CD4-positive, alpha-beta memory T cell (primary cell): ENCODE measurements around the gene S100P. TPM values are rescaled to one million over a fixed set of nuclear protein-coding genes. Genes with fewer than 3 reads are reported as not detected.
A peak's percentile ranks its signal among the peaks of the same experiment; 100 is the strongest.

ENCODE experiments used
- CTCF ChIA-PET: fragments of 350-600 bp; sonication (Branson Sonifier 250); formaldehyde crosslinking; loops from one replicate; lab custom pipeline; 2021; ENCODE audit warnings: inconsistent platforms; ENCODE audit not compliant: partially characterized antibody; lab: Charles Lee
- POLR2A ChIA-PET: fragments of 350-600 bp; sonication (Branson Sonifier 250); formaldehyde crosslinking; loops from one replicate; lab custom pipeline; 2021; ENCODE audit not compliant: partially characterized antibody; lab: Charles Lee
- DNase-seq, 5 donors: peaks; one replicate each; pipeline versions ENCODE4 v3.0.0 to v3.0.0-alpha.2; 2020 to 2022; ENCODE audit warnings: mixed read lengths in 1 of 5
- H3K27ac ChIP-seq: one replicate; pipeline ENCODE4 v1.7.0; 2013; ENCODE audit warnings: low read depth, low read length
- H3K27me3 ChIP-seq: 2 replicates; pipeline ENCODE4 v1.7.0; 2013; ENCODE audit warnings: mild to moderate bottlenecking, low read length, moderate library complexity; ENCODE audit not compliant: insufficient read depth
- H3K36me3 ChIP-seq: 2 replicates; pipeline ENCODE4 v1.7.0; 2013; ENCODE audit warnings: mild to moderate bottlenecking, low read length, moderate library complexity; ENCODE audit not compliant: insufficient read depth
- H3K4me1 ChIP-seq: 2 replicates; pipeline ENCODE4 v1.7.0; 2013; ENCODE audit warnings: mild to moderate bottlenecking, low read length, moderate library complexity; ENCODE audit not compliant: insufficient read depth
- H3K4me3 ChIP-seq, 2 donors: one replicate each; pipeline ENCODE4 v1.7.0; 2013; ENCODE audit warnings: low read length in 2 of 2, mild to moderate bottlenecking in 1 of 2
- H3K9me3 ChIP-seq, 2 donors: one replicate each; pipeline ENCODE4 v1.7.0; 2013; ENCODE audit warnings: low read length in 2 of 2, control low read depth in 1 of 2; ENCODE audit not compliant: control insufficient read depth in 1 of 2
- H3K27ac Mint-ChIP-seq, 7 donors: one replicate each; pipeline ENCODE4 v1.8.0; 2020 to 2021; ENCODE audit warnings: mixed read lengths in 7 of 7, mild to moderate bottlenecking in 6 of 7, inconsistent platforms in 3 of 7, moderate library complexity in 3 of 7
- H3K27me3 Mint-ChIP-seq, 2 donors: one replicate each; pipeline ENCODE4 v1.8.0; 2020 to 2021; ENCODE audit warnings: mixed read lengths in 2 of 2
- H3K36me3 Mint-ChIP-seq, 2 donors: one replicate each; pipeline ENCODE4 v1.8.0; 2020 to 2021; ENCODE audit warnings: mixed read lengths in 2 of 2, inconsistent platforms in 1 of 2, mild to moderate bottlenecking in 1 of 2
- H3K4me1 Mint-ChIP-seq, 4 donors: one replicate each; pipeline ENCODE4 v1.8.0; 2020 to 2021; ENCODE audit warnings: mixed read lengths in 4 of 4, mild to moderate bottlenecking in 1 of 4
- H3K4me3 Mint-ChIP-seq, 8 donors: one replicate each; pipeline ENCODE4 v1.8.0; 2020 to 2021; ENCODE audit warnings: mixed read lengths in 8 of 8, mild to moderate bottlenecking in 7 of 8, moderate library complexity in 6 of 8, inconsistent platforms in 3 of 8
- H3K9me3 Mint-ChIP-seq, 8 donors: one replicate each; pipeline ENCODE4 v1.8.0; 2020 to 2021; ENCODE audit warnings: mixed read lengths in 8 of 8, mild to moderate bottlenecking in 5 of 8, inconsistent platforms in 3 of 8, moderate library complexity in 1 of 8
- intact Hi-C: fragments of 100-400 bp; cut with micrococcal nuclease; formaldehyde crosslinking; loops from one replicate; pipeline ENCODE4 v1.15.1; 2023
- polyA plus RNA-seq, 2 donors: library from polyadenylated mRNA; unstranded; fragments of 300-500 nt; fragmentation: Illumina TruSeq; gene quantifications; one replicate each; pipeline ENCODE4 v1.2.3, GENCODE V29; 2021
- total RNA-seq, 2 experiments: library from RNA; stranded (reverse); gene quantifications; one replicate each; pipeline ENCODE4 v1.2.3, GENCODE V29; 2021

The S100P gene
- total and polyA plus RNA-seq, 4 experiments from 2014 or later = 1.3 to 3.9 (median 2.0) TPM

DNA sequence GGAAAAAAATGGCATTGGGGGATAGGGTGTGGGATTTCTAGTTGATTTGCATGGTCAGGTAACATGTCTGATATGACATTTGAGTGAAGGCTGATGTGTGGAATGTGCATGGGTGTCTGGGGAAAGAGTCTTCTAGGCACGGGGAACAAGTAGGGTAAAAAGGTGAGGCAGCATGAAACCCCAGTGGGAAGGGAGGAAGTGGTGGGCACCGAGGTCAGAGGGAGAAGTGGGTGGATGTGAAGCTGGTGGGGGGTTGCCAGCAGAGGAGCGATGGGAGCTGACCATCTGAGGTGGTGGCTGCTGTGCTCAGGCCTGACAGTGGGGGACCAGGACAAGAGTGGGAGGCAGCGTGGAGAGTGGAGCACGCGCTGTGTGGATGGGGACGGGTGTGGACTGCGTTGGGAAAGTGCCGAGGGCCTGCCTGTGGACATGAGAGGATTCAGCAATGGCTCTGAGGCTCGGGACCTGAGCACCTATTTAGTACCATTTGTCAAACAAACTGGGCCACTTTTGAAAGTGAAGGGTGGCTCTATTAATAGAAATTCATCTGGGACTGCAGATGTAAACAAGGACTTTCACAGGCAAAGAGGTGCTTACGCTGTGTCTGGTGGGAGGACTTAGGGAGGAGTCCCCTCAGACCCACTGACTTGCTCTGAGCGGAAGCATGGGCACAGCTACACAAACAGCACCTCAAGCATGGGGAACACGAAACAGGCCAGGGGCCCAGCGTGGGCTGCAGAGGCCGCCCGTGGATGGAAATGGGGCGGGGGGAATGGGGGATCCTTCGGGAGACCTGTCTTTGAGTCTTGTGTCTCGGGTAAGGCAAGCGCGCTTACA lies 16.7 kb upstream of the S100P start:
- peaks cover 51 to 60% of the 10 kb centered on the region in 2 donors for H3K36me3 Mint-ChIP-seq
- H3K27ac ChIP-seq = peak overlapping the region; percentile 71

DNA sequence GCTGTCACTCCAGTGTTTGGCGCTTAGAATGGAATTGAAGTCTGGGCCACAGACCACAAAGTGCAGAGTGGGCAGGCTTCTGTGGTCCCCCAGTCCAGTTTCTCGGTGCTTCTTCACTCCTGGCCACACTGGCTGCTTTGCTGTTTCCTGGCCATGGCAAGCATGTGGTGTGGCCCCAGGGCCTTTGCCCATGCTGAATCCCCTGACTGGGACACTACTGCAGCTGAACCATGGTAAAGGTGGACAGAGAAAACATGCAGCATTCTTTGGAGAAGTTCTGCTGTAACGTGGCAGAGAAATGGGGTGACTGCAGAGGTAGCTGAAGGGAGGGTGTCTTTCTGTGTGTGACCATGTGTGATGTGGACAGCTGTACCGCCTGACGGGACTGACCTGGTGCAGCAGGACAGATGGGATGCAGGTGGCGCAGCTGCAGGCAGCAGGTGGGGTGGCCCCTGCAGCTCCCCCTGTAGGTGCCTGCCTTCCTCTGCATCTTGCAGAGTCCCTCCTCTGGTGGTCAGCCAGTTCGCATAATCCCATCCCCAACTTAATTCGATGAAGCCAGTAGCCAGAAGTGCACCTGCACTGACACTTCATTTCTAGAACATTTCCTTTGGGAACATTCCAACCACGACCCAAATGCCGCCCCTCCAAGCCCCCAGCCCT lies 13.2 kb upstream of the S100P start:
- Histone ChIP-seq H3K27ac (no peak overlapping the region), H3K4me1 (peaks cover 23% of the 10 kb centered on the region), H3K4me3 (no peak overlapping the region), H3K9me3 (peaks cover 0 to 5% of the 10 kb centered on the region in 2 donors), H3K27me3 (no peaks in the 10 kb centered on the region), H3K36me3 (peaks cover 10% of the 10 kb centered on the region)
- Mint-ChIP-seq H3K27ac (peak overlapping the region in 3 of 7 donors; percentile 45 to 75 (median 60)), H3K4me3 (peak overlapping the region in 1 of 8 donors; percentile 20), H3K9me3 (peaks cover 0 to 7% (median 4%) of the 10 kb centered on the region in 8 donors), H3K36me3 (peaks cover 45 to 46% of the 10 kb centered on the region in 2 donors), H3K27me3 (no peaks in the 10 kb centered on the region), H3K4me1 (peaks cover 42 to 77% (median 50%) of the 10 kb centered on the region in 4 donors)
- no peak for DNase-seq
- CTCF ChIA-PET = interaction anchor here (1.3 to 4.5 kb wide), 7 partner anchors 9 to 37 kb away, joined by 3 to 18 read pairs (median 7); no protein-coding TSS in a partner anchor
- POLR2A ChIA-PET = interaction anchor here (1.0 to 17.1 kb wide), 3 partner anchors 16 to 23 kb away, joined by 4 to 1401 read pairs (median 5); partner anchors contain the start of genes BLOC1S4, MRFAP1L1 and S100P
- intact Hi-C loops = no loop called here

More for the DNA sequence above, 16.7 kb upstream of the S100P start:
- POLR2A ChIA-PET = interaction anchor here (4.1 to 17.1 kb wide), 4 partner anchors 7 to 35 kb away, joined by 44 to 1401 read pairs (median 110); partner anchors contain the start of genes BLOC1S4, MRFAP1, MRFAP1L1 and S100P
- Histone ChIP-seq H3K4me3 (peak overlapping the region; percentile 3 to 4), H3K4me1 (peaks cover 36% of the 10 kb centered on the region), H3K9me3 (peaks cover 0 to 5% of the 10 kb centered on the region in 2 donors), H3K36me3 (peaks cover 11% of the 10 kb centered on the region), H3K27me3 (no peaks in the 10 kb centered on the region)
- peak in 1 of 5 donors; percentile 51 for DNase-seq
- Mint-ChIP-seq H3K4me1 (peaks cover 44 to 77% (median 62%) of the 10 kb centered on the region in 4 donors), H3K4me3 (peak overlapping the region; percentile 57 to 99 (median 96)), H3K27me3 (no peaks in the 10 kb centered on the region), H3K27ac (peak overlapping the region; percentile 84 to 97 (median 94)), H3K9me3 (peaks cover 0 to 13% (median 6%) of the 10 kb centered on the region in 8 donors)
- intact Hi-C loops = no loop called here
- CTCF ChIA-PET = interaction anchor here (0.8 to 7.6 kb wide), 8 partner anchors 13 to 197 kb away, joined by 3 to 189 read pairs (median 56); partner anchors contain the start of genes BLOC1S4, MRFAP1L1 and S100P

DNA sequence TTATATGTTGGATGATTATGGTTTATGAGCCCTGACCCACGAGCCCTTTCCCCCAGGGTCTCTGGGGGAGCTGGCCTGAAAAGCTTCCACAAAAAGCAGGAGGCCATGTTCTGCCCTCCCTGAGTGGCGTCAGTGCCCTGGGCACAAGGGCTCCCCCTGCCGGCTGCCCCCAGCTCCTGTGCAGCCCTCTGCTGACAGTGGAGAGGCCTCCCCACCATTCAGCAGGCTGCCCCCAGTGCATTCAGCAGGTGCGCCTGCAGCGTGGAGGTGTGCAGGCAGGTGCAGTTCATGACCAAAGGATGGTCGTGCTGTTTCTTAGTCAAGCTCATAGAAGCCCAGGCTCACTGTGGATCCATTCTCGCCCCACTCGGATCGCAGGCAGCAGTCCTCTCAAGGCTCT lies 12.5 kb upstream of the S100P start:
- peaks cover 0 to 7% (median 4%) of the 10 kb centered on the region in 8 donors for H3K9me3 Mint-ChIP-seq
- Histone ChIP-seq H3K4me3 (no peak overlapping the region), H3K27me3 (no peaks in the 10 kb centered on the region), H3K9me3 (peaks cover 0 to 5% of the 10 kb centered on the region in 2 donors), H3K27ac (no peak overlapping the region), H3K36me3 (peaks cover 3% of the 10 kb centered on the region), H3K4me1 (peaks cover 21% of the 10 kb centered on the region)
- intact Hi-C loops = no loop called here
- no peak for DNase-seq
- H3K4me3 Mint-ChIP-seq = no peak overlapping the region
- POLR2A ChIA-PET = interaction anchor here (0.5 to 17.1 kb wide), 5 partner anchors 17 to 235 kb away, joined by 3 to 1401 read pairs (median 4); partner anchors contain the start of genes BLOC1S4, MRFAP1L1 and S100P
- H3K36me3 Mint-ChIP-seq = peaks cover 42% of the 10 kb centered on the region in 2 donors
- H3K27ac Mint-ChIP-seq = peak overlapping the region in 2 of 7 donors; percentile 22 to 35
- H3K4me1 Mint-ChIP-seq = peaks cover 38 to 77% (median 46%) of the 10 kb centered on the region in 4 donors
- H3K27me3 Mint-ChIP-seq = no peaks in the 10 kb centered on the region
- CTCF ChIA-PET = interaction anchor here (1.3 to 4.5 kb wide), 7 partner anchors 9 to 36 kb away, joined by 3 to 18 read pairs (median 7); no protein-coding TSS in a partner anchor

DNA sequence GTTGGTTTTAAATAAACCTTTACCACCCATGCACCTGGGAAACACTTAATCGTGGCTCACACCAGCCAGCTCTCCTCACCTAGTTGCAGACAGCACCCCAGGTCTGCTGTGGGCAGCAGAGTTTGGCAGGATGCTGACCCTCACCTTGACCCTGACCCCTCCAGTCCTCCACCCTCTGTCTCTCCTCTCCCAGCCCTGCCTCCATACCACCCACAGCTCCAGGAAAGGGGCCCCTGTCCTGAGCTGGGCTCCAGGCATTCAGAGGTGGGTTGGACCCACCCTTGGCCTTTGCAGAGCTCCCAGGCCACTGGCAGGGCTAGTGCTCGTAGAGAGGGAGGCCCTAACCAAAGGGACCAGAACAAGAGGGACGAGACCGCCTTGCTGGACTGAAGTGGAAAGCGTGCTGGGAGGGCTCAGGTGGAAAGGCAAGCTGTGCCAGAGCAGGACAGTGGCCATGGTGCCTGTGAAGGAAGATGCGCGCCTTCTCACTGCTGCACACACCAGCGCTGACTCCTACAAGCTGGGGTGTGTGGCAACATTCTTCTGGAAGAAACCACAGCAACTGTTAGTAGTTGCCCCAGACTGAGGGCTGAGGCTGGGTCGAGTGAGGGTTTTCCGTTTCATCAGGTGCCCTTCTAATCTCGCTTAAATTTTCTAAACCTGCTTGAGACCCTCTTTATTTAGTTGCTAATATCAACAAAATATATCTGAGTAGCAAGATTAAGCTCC lies 10.7 kb upstream of the S100P start:
- CTCF ChIA-PET = interaction anchor here (1.0 to 4.5 kb wide), 6 partner anchors 8 to 34 kb away, joined by 3 to 20 read pairs (median 10); partner anchors contain the start of gene MRFAP1L1
- H3K27ac ChIP-seq = no peak overlapping the region
- no peaks in the 10 kb centered on the region for H3K27me3 ChIP-seq
- H3K9me3 Mint-ChIP-seq = peaks cover 0 to 7% (median 4%) of the 10 kb centered on the region in 8 donors
- POLR2A ChIA-PET = interaction anchor here (0.8 to 17.1 kb wide), 3 partner anchors 8 to 21 kb away, joined by 3 to 1401 read pairs (median 53); partner anchors contain the start of genes BLOC1S4, MRFAP1L1 and S100P
- no peaks in the 10 kb centered on the region for H3K36me3 ChIP-seq
- peaks cover 0 to 5% of the 10 kb centered on the region in 2 donors for H3K9me3 ChIP-seq
- intact Hi-C loops = no loop called here
- no peaks in the 10 kb centered on the region for H3K27me3 Mint-ChIP-seq
- no peak overlapping the region for H3K4me3 Mint-ChIP-seq
- H3K27ac Mint-ChIP-seq = peak overlapping the region in 1 of 7 donors; percentile 57
- H3K36me3 Mint-ChIP-seq = peaks cover 29 to 34% of the 10 kb centered on the region in 2 donors
- no peak for DNase-seq
- no peak overlapping the region for H3K4me3 ChIP-seq
- H3K4me1 Mint-ChIP-seq = peaks cover 31 to 78% (median 44%) of the 10 kb centered on the region in 4 donors
- peaks cover 14% of the 10 kb centered on the region for H3K4me1 ChIP-seq

DNA sequence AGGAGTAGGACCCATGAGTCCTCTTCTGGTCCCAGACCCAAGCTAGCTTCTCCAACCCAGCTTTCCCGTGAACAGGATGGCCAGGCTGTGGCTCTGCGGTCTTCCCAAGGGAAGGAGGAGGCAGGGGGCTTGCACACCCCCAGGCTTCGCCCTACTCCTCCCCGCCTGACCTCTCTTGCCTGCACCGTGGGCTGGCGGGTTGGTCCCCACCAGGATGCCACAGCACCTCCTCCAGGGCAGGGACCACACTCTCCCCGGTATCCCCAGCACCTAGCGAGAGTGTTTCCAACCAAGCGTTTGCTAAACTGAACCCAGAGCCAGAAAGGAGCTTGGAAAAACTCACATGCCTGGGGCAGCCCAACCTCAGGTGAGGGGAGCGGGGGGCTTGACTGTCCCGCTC lies 9.0 kb upstream of the S100P start:
- Histone ChIP-seq H3K27ac (no peak overlapping the region), H3K36me3 (no peaks in the 10 kb centered on the region), H3K4me1 (peaks cover 30% of the 10 kb centered on the region), H3K4me3 (no peak overlapping the region), H3K27me3 (no peaks in the 10 kb centered on the region), H3K9me3 (peaks cover 0 to 5% of the 10 kb centered on the region in 2 donors)
- Mint-ChIP-seq H3K27ac (peak overlapping the region in 1 of 7 donors; percentile 68), H3K4me3 (no peak overlapping the region), H3K9me3 (peaks cover 0 to 7% (median 2%) of the 10 kb centered on the region in 8 donors), H3K27me3 (no peaks in the 10 kb centered on the region), H3K4me1 (peaks cover 34 to 79% (median 46%) of the 10 kb centered on the region in 4 donors), H3K36me3 (peaks cover 23 to 32% of the 10 kb centered on the region in 2 donors)
- intact Hi-C loops = no loop called here
- POLR2A ChIA-PET = interaction anchor here (3.8 to 17.1 kb wide), 2 partner anchors 9 to 19 kb away, joined by 53 to 1401 read pairs; partner anchors contain the start of genes BLOC1S4, MRFAP1L1 and S100P
- CTCF ChIA-PET = interaction anchor here (0.6 to 3.9 kb wide), 4 partner anchors 9 to 27 kb away, joined by 3 to 20 read pairs (median 5); no protein-coding TSS in a partner anchor
- DNase-seq = no peak
